Muscle layer of colon (tissue), 2 donors: ENCODE measurements around the gene DAB1.

ENCODE experiments used
- H3K27ac ChIP-seq: one replicate; pipeline ENCODE4 v1.7.0; 2013; ENCODE audit warnings: low read depth, mild to moderate bottlenecking, low read length, moderate library complexity
- H3K27me3 ChIP-seq, 2 donors: one replicate each; pipeline ENCODE4 v1.7.0; 2013; ENCODE audit warnings: low read length in 2 of 2, mild to moderate bottlenecking in 2 of 2; ENCODE audit not compliant: insufficient read depth in 2 of 2, control insufficient read depth in 1 of 2
- H3K36me3 ChIP-seq: one replicate; pipeline ENCODE4 v1.7.0; 2013; ENCODE audit warnings: mild to moderate bottlenecking, low read length; ENCODE audit not compliant: insufficient read depth
- H3K4me1 ChIP-seq: one replicate; pipeline ENCODE4 v1.7.0; 2013; ENCODE audit warnings: mild to moderate bottlenecking, low read length; ENCODE audit not compliant: insufficient read depth
- H3K4me3 ChIP-seq, 2 donors: one replicate each; pipeline ENCODE4 v1.7.0; 2013; ENCODE audit warnings: low read length in 2 of 2, low read depth in 1 of 2, mild to moderate bottlenecking in 1 of 2, moderate library complexity in 1 of 2
- H3K9ac ChIP-seq: one replicate; pipeline ENCODE4 v1.7.0; 2013; ENCODE audit warnings: low read length
- H3K9me3 ChIP-seq: one replicate; pipeline ENCODE4 v1.7.0; 2013; ENCODE audit warnings: mild to moderate bottlenecking, low read length
- donor health status: abdominal sarcoma.
- donor health status: Adenocarcinoma of cecum.

The DAB1 gene

DNA sequence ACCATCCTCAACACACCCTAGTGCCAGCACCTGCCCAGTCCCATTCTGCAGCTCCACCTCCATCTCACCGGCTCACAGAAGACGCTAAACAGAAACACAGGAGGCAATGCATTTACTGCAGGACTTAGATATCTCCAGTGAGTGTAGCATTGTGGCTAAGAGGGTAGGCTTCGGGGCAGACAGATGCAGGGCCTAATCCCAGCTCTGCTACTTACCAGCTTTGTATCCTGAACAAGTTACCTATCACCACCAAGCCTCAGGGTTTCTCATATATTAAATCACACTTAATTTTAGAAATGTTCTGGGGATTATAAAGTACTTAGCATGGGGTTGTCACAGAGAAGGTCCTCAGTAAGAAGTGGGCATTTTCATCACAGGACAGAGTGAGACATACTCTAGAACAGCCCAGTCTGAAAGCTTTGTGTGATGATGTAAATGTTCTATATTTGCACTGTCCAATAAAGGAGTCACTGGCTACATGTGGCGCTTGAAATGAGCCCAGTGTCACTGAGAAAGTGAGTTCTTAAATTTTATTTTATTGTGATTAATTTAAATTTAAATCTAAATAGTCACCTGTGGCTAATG lies 308.7 kb downstream of the DAB1 start:
- H3K27ac ChIP-seq, result no peak overlapping the region
- H3K9ac ChIP-seq, result no peak overlapping the region
- H3K4me1 ChIP-seq, result peaks cover 8% of the 10 kb centered on the region
- H3K4me3 ChIP-seq, result no peak overlapping the region
- H3K36me3 ChIP-seq, result no peaks in the 10 kb centered on the region
- H3K9me3 ChIP-seq, result no peaks in the 10 kb centered on the region
- H3K27me3 ChIP-seq, result no peaks in the 10 kb centered on the region

DNA sequence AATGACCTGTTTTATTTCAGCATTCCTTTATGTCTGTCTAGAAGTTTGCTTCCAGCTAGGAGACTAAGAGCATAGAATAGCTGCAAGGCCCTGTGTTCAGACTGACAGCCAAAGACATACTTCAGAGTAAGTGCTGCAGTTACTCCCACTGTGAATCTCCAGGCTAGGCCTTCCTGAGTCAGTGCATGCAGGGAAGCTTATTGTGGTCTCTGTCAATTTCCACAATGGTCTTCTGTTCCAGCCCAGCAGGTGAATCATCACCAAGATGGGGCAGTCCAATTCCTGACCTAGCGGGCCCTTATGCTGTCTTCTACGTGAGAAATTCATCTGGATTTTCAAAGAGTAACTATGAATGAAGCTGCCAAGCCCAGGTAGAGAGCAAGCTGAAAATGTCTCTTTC lies 311.7 kb downstream of the DAB1 start:
- Histone ChIP-seq H3K4me3 (no peak overlapping the region), H3K36me3 (no peaks in the 10 kb centered on the region), H3K27ac (no peak overlapping the region), H3K27me3 (no peaks in the 10 kb centered on the region), H3K4me1 (peaks cover 5% of the 10 kb centered on the region), H3K9ac (no peak overlapping the region), H3K9me3 (no peaks in the 10 kb centered on the region)

DNA sequence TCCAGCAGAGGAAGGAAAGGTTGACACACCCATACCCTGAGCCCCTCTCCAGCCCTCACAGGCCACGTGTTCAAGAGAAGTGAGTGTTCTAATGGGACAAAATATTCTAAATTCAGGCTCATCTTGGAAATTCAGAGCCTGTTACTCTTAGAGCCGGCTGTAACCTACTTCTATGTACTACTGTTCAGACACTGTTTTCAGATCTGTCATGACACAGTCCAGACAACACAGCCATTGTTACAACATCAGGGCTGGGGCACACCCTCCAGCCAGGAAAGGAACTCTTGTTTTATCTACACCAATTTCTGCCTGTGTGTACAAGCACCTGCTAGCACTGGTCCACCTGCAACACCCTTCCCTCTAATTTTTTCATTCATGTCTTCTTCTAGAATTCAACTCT lies 312.7 kb downstream of the DAB1 start:
- no peak overlapping the region for H3K4me3 ChIP-seq

DNA sequence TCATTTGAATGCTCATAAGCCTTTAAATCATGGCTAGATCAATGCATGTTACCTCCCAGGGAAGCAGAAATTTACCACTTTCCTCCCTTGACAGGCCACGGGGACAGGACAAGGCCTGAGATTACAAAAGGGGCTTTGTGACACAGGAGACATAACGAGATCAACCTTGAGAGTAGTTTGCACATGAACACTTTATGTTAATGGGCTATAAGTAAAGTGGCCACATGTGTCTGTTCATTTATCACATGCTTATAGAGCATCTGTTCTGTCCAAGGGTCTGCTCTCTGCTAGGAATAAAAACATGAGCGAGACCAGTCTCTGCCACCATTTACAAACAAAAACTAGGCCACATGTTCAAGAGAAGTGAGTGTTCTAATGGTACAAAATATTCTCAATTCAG lies 314.0 kb downstream of the DAB1 start:
- peaks cover 5% of the 10 kb centered on the region for H3K4me1 ChIP-seq
- H3K27me3 ChIP-seq, result no peaks in the 10 kb centered on the region
- no peaks in the 10 kb centered on the region for H3K36me3 ChIP-seq
- no peak overlapping the region for H3K27ac ChIP-seq
- H3K9me3 ChIP-seq, result no peaks in the 10 kb centered on the region
- H3K4me3 ChIP-seq, result no peak overlapping the region
- no peak overlapping the region for H3K9ac ChIP-seq

More for the DNA sequence above, 312.7 kb downstream of the DAB1 start:
- Histone ChIP-seq H3K27ac (no peak overlapping the region), H3K9ac (no peak overlapping the region), H3K4me1 (peaks cover 5% of the 10 kb centered on the region), H3K27me3 (no peaks in the 10 kb centered on the region), H3K36me3 (no peaks in the 10 kb centered on the region), H3K9me3 (no peaks in the 10 kb centered on the region)

DNA sequence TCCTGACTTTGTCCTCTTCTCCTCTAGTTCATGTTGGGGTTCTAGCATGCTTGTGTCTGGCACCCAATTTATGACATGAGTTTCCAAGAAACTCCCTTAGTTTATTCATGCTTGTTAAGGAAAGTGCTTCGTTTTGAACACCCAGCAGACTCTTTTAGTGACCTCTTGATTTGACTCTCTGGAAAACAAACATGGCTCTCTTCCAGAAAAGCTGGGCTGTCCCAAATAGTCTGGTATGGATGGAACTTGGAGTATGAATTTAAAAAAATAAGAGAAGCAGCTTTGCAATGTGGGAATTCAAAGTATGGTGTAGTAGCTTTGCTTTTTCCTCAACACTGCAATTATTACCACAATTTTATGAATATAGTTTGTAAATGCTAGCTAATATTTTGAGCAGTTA lies 314.6 kb downstream of the DAB1 start:
- no peak overlapping the region for H3K27ac ChIP-seq
- H3K36me3 ChIP-seq, result no peaks in the 10 kb centered on the region
- peaks cover 5% of the 10 kb centered on the region for H3K4me1 ChIP-seq
- H3K4me3 ChIP-seq, result no peak overlapping the region
- no peaks in the 10 kb centered on the region for H3K27me3 ChIP-seq
- no peaks in the 10 kb centered on the region for H3K9me3 ChIP-seq
- H3K9ac ChIP-seq, result no peak overlapping the region

DNA sequence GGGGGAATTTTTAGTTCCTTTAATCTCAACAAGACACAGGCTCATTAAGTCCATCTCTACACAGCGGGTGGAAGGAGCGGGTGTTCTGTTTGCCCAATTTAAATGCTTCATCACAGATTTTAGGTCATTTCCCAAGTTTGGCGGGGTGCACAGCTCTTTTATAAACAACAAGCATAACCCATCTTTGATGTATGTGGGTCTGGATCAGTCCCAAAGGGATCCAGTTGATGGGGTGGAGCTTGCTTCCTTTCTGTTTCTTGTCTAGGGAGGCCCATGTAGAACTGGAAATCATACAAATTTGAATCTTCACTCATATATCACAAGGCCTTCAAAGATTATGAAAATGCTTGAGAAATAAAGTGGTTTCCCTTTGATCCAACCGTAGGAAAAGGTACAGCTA lies 317.6 kb downstream of the DAB1 start:
- Histone ChIP-seq H3K36me3 (no peaks in the 10 kb centered on the region), H3K4me1 (no peaks in the 10 kb centered on the region), H3K27ac (no peak overlapping the region), H3K9ac (no peak overlapping the region), H3K9me3 (no peaks in the 10 kb centered on the region), H3K4me3 (no peak overlapping the region), H3K27me3 (no peaks in the 10 kb centered on the region)

DNA sequence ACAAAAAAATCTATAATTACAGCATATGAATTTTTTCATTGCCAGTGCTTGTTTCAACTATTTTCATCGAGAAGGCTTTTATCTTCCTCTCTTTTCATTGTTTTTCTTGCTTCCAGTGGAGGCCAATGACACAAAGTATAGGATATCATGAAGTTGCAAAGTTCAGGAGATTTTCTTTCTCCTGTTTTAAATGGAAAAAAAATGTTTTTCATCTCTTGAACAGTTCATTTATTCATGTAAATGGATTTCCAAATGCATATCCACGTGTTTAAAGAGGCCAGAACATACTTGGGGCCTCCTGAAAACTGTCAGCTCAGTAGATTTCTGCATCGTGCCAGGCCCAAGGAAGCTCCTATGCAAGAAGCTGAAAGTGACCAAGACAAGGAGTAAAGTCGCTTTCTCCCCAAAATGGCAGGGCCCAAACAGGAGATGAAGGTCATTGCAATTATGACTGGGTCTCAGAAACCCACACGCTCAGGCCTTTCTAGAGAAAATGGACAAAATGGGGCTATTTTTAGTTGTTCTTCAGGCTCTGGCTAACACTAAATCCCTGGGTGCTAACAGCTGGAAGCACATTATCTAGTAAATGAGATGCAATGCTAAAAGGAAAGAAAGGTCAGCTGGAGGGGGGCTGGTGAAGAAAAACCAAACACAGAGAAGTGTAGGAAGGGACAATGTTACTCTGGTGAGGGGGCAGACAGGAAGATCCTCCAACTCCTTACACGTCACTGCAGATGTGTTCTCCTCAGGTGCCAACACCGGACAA lies 321.1 kb downstream of the DAB1 start:
- Histone ChIP-seq H3K36me3 (no peaks in the 10 kb centered on the region), H3K4me3 (no peak overlapping the region)

DNA sequence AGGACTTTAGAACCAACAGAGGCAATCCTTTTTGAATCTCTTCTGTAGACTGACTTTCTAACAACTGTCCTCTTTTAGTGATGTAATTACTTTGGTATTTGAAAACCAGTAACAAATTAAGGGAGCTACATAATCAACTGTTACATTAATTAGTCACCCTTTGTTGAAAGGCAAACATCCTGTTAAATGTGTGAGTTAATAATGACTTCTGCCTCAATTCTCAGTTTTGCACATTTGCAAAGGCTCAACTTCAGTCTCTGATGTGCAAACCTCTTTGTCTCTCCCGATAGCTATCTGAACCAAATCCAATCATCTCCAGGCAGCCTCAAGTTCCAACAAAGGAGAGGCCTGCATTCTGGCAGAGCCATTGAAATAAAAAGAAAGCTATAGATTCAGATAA lies 322.7 kb downstream of the DAB1 start:
- Histone ChIP-seq H3K27ac (no peak overlapping the region), H3K36me3 (no peaks in the 10 kb centered on the region), H3K4me1 (no peaks in the 10 kb centered on the region), H3K27me3 (no peaks in the 10 kb centered on the region), H3K4me3 (no peak overlapping the region), H3K9ac (no peak overlapping the region), H3K9me3 (no peaks in the 10 kb centered on the region)

More for the DNA sequence above, 321.1 kb downstream of the DAB1 start:
- no peaks in the 10 kb centered on the region for H3K27me3 ChIP-seq
- H3K27ac ChIP-seq, result no peak overlapping the region
- H3K4me1 ChIP-seq, result no peaks in the 10 kb centered on the region
- no peak overlapping the region for H3K9ac ChIP-seq
- no peaks in the 10 kb centered on the region for H3K9me3 ChIP-seq

DNA sequence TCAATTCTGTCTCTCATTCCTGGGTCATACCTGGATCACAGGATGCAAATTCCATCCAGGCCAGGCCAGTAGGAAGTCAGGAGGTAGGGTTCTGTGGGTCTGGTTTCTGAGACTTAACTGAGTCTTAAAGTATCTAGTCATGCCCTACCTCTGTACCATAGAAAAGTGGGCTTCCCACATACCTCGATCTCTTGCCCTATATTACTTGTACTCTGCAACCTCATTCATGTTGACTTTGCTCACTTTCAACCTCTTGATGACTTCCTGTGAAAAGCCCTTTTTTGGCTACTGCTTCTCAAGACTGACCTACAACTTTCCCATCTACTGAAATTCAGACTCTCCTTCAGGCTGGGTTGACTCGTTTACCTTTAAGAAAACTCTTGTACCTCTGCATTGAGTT lies 329.1 kb downstream of the DAB1 start:
- H3K27me3 ChIP-seq, result no peaks in the 10 kb centered on the region
- no peak overlapping the region for H3K27ac ChIP-seq
- no peak overlapping the region for H3K4me3 ChIP-seq
- H3K9me3 ChIP-seq, result no peaks in the 10 kb centered on the region
- no peaks in the 10 kb centered on the region for H3K4me1 ChIP-seq
- H3K36me3 ChIP-seq, result no peaks in the 10 kb centered on the region
- no peak overlapping the region for H3K9ac ChIP-seq

DNA sequence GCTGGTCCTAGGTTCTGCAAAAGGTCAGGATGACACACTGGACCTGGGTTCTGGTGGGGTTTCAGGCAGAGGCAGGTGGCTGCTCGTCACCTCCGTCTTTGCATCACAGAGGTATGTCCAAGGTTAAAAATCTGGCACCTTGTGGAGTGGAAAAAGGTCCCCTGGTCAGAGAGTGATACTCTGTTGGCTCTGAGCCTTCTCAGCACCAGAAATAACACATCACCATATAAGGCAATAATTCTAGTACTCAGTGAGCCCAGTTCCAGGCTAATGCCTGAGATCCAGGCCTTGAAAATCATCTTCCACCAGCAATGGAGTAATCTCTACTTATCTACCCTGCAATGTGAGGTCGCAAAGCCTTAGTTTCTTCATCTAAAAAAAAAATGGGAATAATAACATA lies 330.7 kb downstream of the DAB1 start:
- Histone ChIP-seq H3K36me3 (no peaks in the 10 kb centered on the region), H3K9ac (no peak overlapping the region), H3K27me3 (no peaks in the 10 kb centered on the region), H3K9me3 (no peaks in the 10 kb centered on the region), H3K27ac (no peak overlapping the region), H3K4me3 (no peak overlapping the region), H3K4me1 (no peaks in the 10 kb centered on the region)

DNA sequence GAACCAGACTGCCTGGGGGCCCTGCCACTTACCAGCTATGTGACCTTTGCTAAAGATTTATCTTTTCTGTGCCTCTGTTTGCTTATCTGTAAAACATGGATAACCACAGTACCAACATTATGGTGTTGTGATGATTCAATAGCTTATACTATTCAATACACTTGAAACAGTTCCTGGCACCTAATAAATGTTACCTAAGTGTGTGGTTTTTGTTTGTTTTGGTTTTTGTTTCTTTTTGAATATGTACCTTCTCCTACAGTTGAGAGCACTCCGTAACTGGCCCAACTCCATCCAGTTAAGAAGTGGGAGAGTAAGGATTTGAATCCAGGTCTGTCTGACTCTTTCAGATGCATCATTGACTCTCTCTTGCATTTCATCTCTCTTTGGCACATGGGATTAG lies 332.2 kb downstream of the DAB1 start:
- H3K27ac ChIP-seq, result no peak overlapping the region
- H3K36me3 ChIP-seq, result no peaks in the 10 kb centered on the region
- no peaks in the 10 kb centered on the region for H3K4me1 ChIP-seq
- no peaks in the 10 kb centered on the region for H3K9me3 ChIP-seq
- no peak overlapping the region for H3K4me3 ChIP-seq
- H3K9ac ChIP-seq, result no peak overlapping the region
- no peaks in the 10 kb centered on the region for H3K27me3 ChIP-seq

DNA sequence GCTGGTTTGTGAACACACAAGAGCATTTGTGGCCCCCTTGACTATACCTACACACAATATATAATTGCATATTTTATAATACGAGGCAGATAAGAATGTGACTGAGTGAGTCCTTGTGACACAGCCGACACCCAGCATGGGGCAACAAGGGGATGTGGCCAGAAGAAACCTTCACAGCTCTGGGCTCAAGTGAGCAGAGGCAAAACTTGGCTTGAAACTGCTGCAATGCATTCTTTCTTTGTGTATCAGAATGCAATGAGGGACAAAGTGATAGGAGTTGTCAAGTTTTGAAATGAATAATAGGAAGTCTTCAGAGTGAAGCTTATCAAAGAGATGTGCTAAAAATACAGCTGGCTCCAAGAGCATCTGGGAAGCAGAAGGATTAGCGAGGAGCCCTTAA lies 334.0 kb downstream of the DAB1 start:
- Histone ChIP-seq H3K9me3 (no peaks in the 10 kb centered on the region), H3K27ac (no peak overlapping the region), H3K27me3 (no peaks in the 10 kb centered on the region), H3K4me1 (no peaks in the 10 kb centered on the region), H3K36me3 (no peaks in the 10 kb centered on the region), H3K9ac (no peak overlapping the region), H3K4me3 (no peak overlapping the region)
